A204.1 (cell line): Measurements from ENCODE around the gene NTSR2.

ENCODE experiments used
- FAIRE-seq: peaks from 2 replicates; lab custom pipeline; 2012; peaks lifted over from hg19 to GRCh38; lab: Jason Lieb, UNC

NTSR2 gene

GRCh38 chr2:11699686-11700670 is 30.0 kb upstream of the NTSR2 start:
- no peak for FAIRE-seq

DNA sequence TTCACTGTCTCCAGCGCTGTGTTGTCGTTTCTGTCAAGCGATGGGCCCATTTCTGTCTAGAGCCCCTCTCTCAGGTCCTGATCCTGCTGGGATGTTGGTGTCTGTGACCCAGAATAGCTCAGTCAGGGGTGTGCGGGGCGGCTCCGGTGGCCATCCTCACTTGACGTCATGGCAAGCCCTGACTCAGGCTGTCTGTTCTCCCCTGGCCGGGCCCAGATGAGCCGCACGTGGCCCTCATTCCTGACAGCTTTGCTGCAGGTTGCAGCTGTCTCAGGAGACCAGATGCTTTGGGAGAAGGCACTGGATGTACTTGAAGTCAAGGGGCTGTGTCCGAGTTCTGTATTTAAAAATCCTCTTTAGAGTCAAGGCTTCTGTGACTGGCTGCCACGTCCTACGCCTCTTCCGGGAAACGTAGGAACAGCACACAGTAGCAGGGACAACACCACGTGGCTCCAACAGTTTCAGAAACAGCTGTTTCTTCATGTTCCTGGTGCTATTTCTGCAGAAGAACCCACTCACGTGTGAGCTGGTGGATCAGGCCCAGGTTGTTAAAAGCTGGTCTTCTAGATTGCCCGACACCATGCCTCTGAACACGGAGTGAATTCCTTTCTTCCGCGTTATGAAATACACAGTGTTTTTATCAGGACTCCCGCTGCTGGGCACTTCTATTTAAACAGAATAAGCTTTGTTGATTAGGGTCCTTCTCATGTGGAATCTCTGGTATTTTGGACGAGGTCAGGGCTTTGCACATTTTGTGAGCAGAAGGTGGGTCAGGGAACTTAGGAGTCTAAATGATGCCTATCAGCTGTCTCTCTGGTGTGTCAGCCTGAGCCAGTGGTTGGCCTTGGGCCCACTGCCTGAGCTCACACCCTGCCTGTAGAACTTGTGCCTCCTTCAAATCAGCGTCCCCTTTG is 28.3 kb upstream of the NTSR2 start:
- FAIRE-seq: no peak

GRCh38 chr2:11697103-11697871 is 27.3 kb upstream of the NTSR2 start:
- FAIRE-seq: no peak

GRCh38 chr2:11696736-11697102 is 26.7 kb upstream of the NTSR2 start:
- FAIRE-seq: no peak

DNA sequence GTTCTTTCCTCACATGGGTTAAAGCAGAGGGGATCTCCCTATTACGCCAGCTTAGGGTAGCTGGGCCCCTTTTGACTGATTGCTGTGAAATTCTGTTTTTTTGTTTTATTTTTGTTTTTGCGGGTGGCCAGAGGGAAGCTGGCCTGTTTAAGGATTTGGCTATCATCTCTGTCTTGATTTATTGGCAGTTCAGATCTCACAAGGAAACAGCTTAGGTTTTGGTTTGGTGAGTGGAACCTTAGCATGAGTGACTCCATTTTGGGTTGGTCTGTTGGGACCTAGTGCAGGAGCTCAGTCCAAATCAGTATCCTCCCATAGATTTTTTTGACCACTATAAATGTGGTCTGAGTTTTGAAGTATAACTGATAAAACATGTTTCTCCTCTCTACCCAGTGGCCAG is 25.6 kb upstream of the NTSR2 start:
- FAIRE-seq: no peak

DNA sequence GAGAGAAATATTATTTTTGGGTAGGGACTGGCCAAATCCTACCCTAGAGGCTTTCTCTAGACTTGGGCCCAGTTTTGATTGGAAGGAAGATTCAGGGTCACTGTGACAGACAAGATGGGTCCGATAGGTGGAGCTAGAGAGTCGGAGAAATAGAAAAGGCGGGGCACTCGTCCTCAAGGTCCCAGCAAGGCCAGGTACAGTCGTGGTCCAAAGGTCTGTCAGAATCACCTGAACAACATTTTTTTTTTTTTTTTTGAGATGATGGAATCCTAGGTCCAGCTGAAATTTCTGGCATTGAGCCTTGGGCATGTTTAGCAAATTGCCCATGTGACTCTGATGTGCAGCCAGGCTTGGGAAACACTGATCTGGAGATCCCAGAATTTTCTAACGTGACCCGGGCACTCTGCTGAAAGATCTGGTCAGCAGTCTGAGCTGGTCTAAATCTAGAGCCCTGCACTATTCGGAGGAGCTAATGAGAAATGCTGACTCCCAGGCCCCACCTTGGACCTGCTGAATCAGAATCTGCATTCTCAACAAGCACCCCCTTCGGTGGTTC is 23.0 kb upstream of the NTSR2 start:
- no peak for FAIRE-seq

DNA sequence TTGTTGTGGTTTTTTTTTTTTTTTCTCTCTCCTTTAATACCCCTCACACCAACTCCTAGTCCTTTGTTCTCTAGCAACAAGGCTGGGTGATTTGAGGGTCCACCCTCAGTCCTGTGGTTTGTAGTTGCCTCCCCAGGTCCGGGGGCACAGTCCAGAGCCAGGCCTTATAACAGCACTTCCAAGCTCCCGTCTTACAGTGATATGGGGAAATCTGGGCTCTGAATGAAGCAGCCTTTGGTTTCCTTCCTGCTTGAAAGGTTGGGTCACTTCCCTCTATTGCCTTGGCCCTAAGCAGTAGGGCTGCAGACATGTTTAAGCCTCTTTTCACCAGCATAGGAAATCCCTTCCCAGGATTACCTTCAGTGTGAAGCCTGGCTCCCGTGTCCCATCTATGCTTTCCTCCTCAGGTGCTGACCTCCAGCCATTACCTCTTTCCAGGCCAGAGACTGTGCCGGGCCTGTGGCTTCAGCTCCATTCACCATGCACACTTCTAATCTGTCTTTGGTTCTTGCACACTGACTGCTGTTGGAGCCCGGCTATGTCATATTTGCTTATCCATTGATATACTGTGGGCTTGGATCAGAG is 21.2 kb upstream of the NTSR2 start:
- FAIRE-seq: no peak

GRCh38 chr2:11688222-11689069 is 18.5 kb upstream of the NTSR2 start:
- FAIRE-seq: peak; percentile 70

- FAIRE-seq: no peak
Measured at GRCh38 chr2:11687736-11688135, 17.7 kb upstream of the NTSR2 start.

DNA sequence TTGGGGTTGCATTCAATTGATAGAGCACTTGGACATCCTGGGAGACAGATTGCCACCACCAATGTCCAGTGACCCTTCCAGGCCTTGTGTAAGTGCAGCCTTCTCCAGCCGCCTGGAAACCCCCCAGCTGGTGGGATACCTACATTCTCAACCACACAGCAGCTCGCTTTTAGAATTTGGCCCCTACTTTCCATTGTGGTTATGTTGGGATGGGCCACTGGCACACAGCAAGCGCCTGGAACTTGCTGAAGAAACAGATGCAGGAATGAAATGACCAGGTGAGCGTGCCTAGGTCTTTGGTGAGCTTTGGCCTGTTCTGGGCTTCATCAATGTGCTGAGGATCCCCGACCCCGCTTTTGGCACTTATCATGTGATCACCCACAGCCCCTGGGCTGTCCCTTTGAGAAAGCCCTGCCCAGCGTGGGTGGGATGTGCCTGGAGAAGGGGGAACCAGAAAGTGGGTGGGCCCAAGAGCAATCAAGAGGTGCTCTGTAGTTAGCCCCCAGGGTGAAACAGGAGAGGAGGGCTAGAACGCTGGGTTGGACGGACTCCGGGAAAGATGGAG is 16.0 kb upstream of the NTSR2 start:
- no peak for FAIRE-seq

DNA sequence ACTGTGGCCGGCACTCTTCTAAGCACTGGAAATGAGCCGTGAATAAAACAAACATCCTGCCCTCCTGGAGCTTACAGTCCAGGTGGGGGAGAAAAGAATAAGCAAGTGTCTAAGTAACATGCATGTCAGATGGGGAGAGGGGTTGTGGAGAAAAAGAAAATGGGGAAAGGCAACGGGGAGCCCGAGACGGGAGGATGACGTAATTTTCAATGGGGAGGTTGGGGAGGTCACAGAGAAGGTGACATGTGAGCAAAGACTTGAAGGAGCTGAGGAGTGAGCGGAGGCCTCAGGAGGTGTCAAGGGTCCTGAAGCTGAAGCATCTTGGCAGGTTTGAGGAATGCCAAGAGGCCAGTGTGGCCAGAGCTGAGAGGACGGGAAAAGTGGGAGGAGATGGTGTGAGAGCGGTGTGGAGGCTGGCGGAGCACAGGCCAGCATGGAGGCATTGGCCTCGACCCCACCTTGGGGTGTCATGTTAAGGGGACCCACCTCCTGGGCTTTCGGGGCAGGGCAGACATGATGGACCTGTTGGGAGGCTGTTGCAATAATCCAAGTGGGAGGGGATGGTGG is 15.0 kb upstream of the NTSR2 start:
- FAIRE-seq: no peak

- no peak for FAIRE-seq
Measured at GRCh38 chr2:11683966-11684365, 14.0 kb upstream of the NTSR2 start.

GRCh38 chr2:11683476-11683875 is 13.5 kb upstream of the NTSR2 start:
- no peak for FAIRE-seq

GRCh38 chr2:11682590-11682915 is 12.6 kb upstream of the NTSR2 start:
- FAIRE-seq: no peak

DNA sequence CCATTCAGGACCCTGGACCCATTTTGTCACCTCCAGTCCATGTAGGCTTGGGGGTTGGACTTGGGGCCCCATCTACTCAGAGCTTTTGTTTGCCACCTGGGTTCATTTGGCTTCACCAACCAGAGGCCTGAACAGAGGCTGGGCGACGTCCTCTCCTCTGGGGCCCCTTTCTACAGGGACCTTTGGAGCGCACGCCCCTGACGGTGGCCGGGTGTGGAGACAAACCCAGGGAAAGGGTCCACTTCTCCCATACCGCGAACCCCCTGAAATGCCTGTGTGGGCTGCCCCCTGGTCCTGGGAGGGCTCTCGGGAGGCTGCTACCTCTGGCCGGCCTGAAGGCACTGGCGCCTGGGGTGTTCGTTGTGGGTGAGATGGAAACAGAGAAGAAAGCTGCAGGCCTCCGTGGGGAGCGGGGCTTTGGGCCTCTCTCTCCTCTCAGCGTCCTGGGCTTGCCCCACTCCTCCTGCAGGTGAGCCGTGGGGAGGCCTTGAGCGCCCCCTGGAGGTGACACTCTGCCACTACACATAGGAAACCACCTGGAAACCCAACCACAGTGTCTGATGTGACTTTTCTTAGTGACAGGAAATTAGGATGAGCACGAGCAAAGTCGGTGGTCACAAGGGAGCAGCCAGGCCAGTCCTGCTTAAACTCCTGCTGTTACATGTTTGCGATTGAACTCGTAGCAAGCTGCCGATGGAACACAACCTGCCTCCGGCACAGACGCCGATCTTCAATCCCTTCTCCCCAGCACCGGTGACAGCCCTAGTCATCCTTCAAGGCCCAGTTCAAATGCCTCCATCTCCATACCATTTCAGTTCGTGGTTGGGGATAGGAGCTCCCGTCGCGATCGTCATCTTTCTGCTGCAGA is 12.0 kb upstream of the NTSR2 start:
- FAIRE-seq: no peak

DNA sequence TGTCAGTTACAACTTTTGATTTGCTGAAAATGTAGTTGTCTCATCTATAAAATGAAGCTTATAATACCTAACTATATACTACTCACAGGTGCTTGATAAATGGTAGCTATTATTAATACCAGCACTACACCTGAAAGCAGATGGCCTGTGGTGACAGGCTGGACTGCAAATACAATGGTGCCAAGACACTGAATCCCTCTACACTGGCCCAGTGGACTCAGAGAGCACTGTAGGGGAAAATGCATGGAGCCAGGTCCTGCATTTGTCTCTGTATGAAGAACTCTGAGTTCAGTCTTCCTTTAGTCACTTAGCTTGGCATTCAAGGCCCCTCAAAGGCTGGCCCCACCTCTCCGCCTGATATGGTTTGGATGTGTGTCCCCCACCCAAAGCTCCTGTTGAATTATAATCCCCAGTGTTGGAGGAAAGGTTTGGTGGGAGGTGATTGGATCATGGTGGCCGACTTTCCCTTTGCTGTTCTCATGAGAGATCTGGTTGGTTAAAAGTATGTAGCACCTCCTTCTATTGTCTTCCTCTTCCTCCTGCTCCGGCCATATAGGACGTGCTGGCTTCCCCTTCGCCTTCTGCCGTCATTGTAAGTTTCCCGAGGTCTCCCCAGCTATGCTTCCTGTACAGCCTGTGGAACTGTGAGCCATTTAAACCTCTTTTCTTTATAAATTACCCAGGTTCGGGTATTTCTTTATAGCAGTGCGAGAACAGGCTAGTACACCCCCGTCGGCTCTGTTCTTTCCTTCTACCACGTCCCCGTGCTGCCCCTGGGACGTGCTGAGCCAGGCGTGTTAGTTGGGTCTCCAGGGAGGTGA is 11.1 kb upstream of the NTSR2 start:
- no peak for FAIRE-seq

DNA sequence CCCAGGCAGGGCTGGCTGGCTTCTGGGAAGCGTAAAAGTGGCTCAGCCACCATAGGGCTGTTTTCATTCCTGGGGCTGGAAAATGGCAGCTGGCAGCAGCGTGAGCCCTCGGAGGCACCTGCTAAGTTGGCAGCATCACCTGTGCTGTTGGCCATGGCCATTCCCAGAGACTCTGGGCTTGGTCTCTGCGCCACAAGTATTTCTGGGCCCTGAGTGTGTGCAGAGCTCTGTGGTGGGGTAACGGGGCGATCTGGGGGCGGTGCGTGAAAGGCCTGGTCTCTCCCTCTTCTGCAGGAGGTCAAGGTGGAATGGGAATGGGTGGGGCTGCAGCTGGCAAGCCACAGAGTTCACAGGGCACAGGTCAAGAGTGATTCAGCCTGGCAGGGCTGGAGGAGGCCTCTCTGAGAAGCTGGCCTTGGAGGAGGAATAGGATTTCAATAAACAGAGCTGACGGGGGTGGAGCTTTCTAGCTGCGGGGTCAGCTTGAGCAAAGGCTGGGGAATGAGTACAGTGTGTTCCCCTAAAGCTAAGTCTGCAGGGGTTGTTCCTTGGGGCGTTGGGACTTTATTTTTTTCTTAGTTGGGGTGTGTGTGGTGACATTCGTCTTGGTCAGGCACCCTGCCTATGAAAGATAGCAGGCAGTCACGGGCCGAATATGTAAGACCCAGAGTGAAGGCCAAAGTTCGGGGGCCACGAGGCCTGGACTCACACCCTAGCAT is 10.3 kb upstream of the NTSR2 start:
- FAIRE-seq: no peak
